A549 (cell line): ENCODE measurements around the gene SLC2A10.

ENCODE experiments used
- POLR2A ChIP-seq: IDR thresholded peaks from 2 replicates; pipeline ENCODE4 v1.6.1; 2012; ENCODE audit warnings: mild to moderate bottlenecking, low read length
- POLR2AphosphoS2 ChIP-seq: conservative IDR thresholded peaks from 2 replicates; pipeline ENCODE4 v1.6.1; 2012; ENCODE audit warnings: low read length, improper control_type of control experiment, inconsistent platforms
- RARB ChIP-seq: fragments of 250-450 bp; sonication (Bioruptor Pico); IDR thresholded peaks from 2 replicates; pipeline ENCODE4 v1.8.0; 2021; ENCODE audit warnings: mild to moderate bottlenecking, moderate library complexity
- ZFP36 ChIP-seq: fragments of 450-650 bp; IDR thresholded peaks from 2 replicates; pipeline ENCODE4 v1.6.1; 2014; ENCODE audit warnings: borderline replicate concordance; ENCODE audit not compliant: partially characterized antibody
- TF ChIP-seq, protein P1 (sequence below): fragments of >200 bp; sonication (Bioruptor Twin); formaldehyde crosslinking; IDR thresholded peaks from 3 replicates; pipeline ENCODE4 v1.5.1; 2016
- TF ChIP-seq, protein P2 (sequence below): IDR thresholded peaks from 2 replicates; pipeline ENCODE4 v1.6.1; 2012

DNA sequence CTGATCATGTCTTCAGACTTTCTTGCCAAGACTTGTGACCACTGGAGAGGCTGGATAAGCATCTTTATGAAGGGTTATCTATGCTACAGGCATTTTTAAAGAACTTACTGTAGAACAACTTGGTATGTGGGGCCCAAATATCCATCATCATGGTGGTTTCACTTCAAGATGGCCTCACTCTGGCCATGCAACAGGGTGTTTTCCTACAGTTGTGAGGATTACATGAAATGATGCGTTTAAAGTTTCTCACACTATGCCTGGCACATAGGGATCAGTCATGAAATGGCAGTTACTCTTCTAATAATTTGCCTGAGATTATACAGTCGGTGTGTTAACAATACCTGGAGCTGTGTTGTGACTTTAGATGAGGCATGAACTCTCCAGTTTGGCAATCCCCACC, 13.0 kb downstream of the SLC2A10 start:
- TF ChIP-seq POLR2A (no peak), RARB (no peak), ZFP36 (no peak), POLR2AphosphoS2 (no peak)
- TF ChIP-seq, protein P1, sequence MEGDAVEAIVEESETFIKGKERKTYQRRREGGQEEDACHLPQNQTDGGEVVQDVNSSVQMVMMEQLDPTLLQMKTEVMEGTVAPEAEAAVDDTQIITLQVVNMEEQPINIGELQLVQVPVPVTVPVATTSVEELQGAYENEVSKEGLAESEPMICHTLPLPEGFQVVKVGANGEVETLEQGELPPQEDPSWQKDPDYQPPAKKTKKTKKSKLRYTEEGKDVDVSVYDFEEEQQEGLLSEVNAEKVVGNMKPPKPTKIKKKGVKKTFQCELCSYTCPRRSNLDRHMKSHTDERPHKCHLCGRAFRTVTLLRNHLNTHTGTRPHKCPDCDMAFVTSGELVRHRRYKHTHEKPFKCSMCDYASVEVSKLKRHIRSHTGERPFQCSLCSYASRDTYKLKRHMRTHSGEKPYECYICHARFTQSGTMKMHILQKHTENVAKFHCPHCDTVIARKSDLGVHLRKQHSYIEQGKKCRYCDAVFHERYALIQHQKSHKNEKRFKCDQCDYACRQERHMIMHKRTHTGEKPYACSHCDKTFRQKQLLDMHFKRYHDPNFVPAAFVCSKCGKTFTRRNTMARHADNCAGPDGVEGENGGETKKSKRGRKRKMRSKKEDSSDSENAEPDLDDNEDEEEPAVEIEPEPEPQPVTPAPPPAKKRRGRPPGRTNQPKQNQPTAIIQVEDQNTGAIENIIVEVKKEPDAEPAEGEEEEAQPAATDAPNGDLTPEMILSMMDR = no peak
- TF ChIP-seq, protein P2, sequence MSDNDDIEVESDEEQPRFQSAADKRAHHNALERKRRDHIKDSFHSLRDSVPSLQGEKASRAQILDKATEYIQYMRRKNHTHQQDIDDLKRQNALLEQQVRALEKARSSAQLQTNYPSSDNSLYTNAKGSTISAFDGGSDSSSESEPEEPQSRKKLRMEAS = no peak
